ENCODE results near the gene BAIAP2. TPM values are rescaled to one million over a fixed set of nuclear protein-coding genes. Genes with fewer than 3 reads are reported as not detected.

Gene BAIAP2
- total RNA-seq, 1 experiment from 2014 or later: 58.0 TPM

DNA sequence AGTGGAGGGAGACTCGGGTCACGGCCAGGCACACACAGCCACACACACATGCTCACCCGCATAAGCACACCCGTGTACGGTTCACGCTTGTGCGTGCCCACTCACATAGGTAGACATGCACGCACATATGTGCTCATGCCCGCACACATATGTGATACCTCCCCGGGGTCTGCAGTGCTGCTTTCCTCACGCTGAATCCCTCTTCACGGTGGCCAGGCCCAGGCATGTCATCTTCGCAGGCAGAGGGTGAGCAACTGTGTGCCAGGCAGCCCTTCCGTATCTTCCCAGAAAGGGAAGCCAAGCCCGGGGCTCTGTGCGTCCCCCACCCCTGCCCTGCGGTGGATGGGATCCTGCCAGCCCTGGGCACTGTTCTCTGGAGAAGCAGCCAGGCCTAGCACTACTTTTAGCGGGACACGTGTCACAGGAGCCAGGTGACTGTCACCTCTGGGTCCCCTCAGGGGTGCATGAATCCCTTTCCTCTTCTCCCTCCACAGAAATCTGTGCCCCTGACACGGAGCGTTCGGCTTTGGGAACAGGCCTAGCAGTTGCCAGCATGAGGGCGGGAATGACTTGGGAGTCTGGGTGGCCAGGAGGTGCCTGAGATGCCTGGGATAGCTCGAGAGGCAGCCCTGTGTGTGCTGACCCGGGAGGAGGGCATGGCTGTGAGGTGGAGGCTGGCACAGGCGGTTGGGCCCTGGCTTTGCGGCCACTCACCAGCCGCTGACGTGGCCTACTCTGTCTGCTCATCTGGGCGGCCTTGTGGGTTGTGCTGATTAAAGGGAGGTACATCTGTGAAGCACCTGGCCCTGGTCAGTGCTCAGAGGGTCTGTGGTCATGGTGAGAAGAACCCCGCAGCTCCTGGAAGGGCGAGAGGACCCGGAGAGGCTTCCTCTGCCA is 47.5 kb downstream of the BAIAP2 start:
- no peak overlapping the region for H3K4me3 Mint-ChIP-seq (ENCODE audit: low read depth, unreplicated experiment)
- TF ChIP-seq, protein P1, sequence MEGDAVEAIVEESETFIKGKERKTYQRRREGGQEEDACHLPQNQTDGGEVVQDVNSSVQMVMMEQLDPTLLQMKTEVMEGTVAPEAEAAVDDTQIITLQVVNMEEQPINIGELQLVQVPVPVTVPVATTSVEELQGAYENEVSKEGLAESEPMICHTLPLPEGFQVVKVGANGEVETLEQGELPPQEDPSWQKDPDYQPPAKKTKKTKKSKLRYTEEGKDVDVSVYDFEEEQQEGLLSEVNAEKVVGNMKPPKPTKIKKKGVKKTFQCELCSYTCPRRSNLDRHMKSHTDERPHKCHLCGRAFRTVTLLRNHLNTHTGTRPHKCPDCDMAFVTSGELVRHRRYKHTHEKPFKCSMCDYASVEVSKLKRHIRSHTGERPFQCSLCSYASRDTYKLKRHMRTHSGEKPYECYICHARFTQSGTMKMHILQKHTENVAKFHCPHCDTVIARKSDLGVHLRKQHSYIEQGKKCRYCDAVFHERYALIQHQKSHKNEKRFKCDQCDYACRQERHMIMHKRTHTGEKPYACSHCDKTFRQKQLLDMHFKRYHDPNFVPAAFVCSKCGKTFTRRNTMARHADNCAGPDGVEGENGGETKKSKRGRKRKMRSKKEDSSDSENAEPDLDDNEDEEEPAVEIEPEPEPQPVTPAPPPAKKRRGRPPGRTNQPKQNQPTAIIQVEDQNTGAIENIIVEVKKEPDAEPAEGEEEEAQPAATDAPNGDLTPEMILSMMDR (IDR thresholded peaks at IDR 0.05; ENCODE audit: unreplicated experiment): no peak
- H3K36me3 Mint-ChIP-seq (ENCODE audit: insufficient read depth, unreplicated experiment): peaks cover 11% of the 10 kb centered on the region
- H3K27me3 Mint-ChIP-seq (ENCODE audit: unreplicated experiment): no peaks in the 10 kb centered on the region
- intact Hi-C loops (cut with micrococcal nuclease; ENCODE audit: unreplicated experiment): no loop called here
- H3K27ac Mint-ChIP-seq (ENCODE audit: unreplicated experiment): no peak overlapping the region
- no peak for DNase-seq
- CTCF ChIA-PET: no interaction called here
- no peaks in the 10 kb centered on the region for H3K9me3 Mint-ChIP-seq (ENCODE audit: low read depth, unreplicated experiment)
- no TSS peak for BruUV-seq (replicated peaks)
- no peaks in the 10 kb centered on the region for H3K4me1 Mint-ChIP-seq (ENCODE audit: low read depth, unreplicated experiment)

DNA sequence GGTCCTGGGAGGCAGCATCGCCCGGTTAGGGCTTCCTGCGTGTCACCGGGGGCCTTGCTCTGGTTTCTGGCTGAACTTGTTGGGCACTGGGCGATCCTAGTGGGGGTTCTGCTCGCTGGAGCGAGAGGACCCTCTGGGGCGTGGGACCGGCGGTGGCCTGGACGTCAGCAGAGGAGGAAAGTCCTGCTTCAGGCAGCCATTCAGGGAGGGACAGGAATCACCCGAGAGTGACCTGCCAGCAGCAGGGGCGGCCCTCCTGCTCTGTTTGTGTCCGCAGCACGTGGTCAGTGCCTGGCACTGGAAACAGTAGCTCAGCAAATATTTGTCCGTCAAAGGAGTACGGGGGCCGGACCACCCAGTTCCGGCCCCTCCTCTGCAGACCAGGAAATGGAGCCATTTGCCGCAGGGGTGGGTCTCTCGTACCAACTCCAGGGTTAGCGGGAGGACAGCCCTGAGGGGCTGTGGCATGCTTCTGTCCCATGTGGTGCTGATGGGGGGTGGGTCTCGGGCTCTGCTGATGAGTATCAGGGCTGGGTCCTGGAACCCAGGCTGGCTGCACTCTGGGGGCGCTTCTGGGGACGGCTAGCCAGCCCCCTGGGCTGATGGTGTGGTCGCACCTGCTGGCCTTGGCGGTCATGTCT is 48.3 kb downstream of the BAIAP2 start:
- TF ChIP-seq, protein P1 (IDR thresholded peaks at IDR 0.05; ENCODE audit: unreplicated experiment): no peak
- no peak overlapping the region for H3K4me3 Mint-ChIP-seq (ENCODE audit: low read depth, unreplicated experiment)
- no peak overlapping the region for H3K27ac Mint-ChIP-seq (ENCODE audit: unreplicated experiment)
- DNase-seq: no peak
- H3K4me1 Mint-ChIP-seq (ENCODE audit: low read depth, unreplicated experiment): no peaks in the 10 kb centered on the region
- BruUV-seq (replicated peaks): no TSS peak
- no peaks in the 10 kb centered on the region for H3K9me3 Mint-ChIP-seq (ENCODE audit: low read depth, unreplicated experiment)
- no peaks in the 10 kb centered on the region for H3K27me3 Mint-ChIP-seq (ENCODE audit: unreplicated experiment)
- intact Hi-C loops (cut with micrococcal nuclease; ENCODE audit: unreplicated experiment): no loop called here
- H3K36me3 Mint-ChIP-seq (ENCODE audit: insufficient read depth, unreplicated experiment): peaks cover 8% of the 10 kb centered on the region
- CTCF ChIA-PET: interaction anchor here (0.6 kb wide), 1 partner anchor 278 kb away, joined by 4 read pairs; no protein-coding TSS in a partner anchor

DNA sequence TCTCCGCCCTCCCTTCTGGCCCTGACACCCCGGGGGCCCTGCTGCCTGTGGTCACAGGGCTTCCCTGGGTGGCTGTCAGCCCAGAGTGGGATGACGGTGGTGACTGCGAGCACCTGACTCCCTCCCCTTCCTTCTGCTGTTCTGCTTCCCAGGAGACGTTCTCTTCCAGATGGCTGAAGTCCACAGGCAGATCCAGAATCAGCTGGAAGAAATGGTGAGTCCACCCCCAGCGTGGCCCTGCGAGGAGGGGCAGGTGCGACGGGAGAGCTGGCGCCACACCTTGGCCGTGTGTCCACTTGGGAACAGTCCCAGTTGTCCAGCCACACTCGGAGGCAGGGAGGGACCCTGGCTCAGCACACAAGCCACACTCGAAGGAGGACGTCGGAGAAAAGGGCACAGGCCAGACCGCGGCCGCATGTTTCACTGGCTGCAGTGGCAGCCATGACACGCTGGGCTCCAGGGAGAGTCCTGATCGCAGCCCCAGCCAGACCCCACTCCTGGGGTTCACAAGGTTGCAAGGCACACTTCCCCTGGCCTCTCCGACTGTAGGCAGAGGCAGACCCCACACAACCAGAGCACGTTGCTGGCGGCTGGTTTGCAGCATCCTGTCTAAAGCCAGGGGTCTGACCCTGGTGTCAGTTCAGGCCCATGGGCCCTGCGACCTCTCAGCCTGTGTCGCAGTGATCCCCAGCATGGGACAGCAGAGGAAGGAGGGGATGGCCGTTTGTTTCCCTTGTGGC is 49.9 kb downstream of the BAIAP2 start:
- peaks cover 13% of the 10 kb centered on the region for H3K36me3 Mint-ChIP-seq (ENCODE audit: insufficient read depth, unreplicated experiment)
- intact Hi-C loops (cut with micrococcal nuclease; ENCODE audit: unreplicated experiment): no loop called here
- TF ChIP-seq, protein P1 (IDR thresholded peaks at IDR 0.05; ENCODE audit: unreplicated experiment): no peak
- no peak overlapping the region for H3K4me3 Mint-ChIP-seq (ENCODE audit: low read depth, unreplicated experiment)
- H3K9me3 Mint-ChIP-seq (ENCODE audit: low read depth, unreplicated experiment): no peaks in the 10 kb centered on the region
- no peak overlapping the region for H3K27ac Mint-ChIP-seq (ENCODE audit: unreplicated experiment)
- CTCF ChIA-PET: no interaction called here
- no peaks in the 10 kb centered on the region for H3K4me1 Mint-ChIP-seq (ENCODE audit: low read depth, unreplicated experiment)
- no peaks in the 10 kb centered on the region for H3K27me3 Mint-ChIP-seq (ENCODE audit: unreplicated experiment)
- DNase-seq: no peak
- BruUV-seq (replicated peaks): no TSS peak

GRCh38 chr17:81085420-81085911 is 50.5 kb downstream of the BAIAP2 start:
- Mint-ChIP-seq H3K9me3 (ENCODE audit: low read depth, unreplicated experiment) (no peaks in the 10 kb centered on the region), H3K27ac (ENCODE audit: unreplicated experiment) (no peak overlapping the region), H3K27me3 (ENCODE audit: unreplicated experiment) (no peaks in the 10 kb centered on the region), H3K36me3 (ENCODE audit: insufficient read depth, unreplicated experiment) (peaks cover 9% of the 10 kb centered on the region), H3K4me3 (ENCODE audit: low read depth, unreplicated experiment) (no peak overlapping the region), H3K4me1 (ENCODE audit: low read depth, unreplicated experiment) (no peaks in the 10 kb centered on the region)
- BruUV-seq (replicated peaks): no TSS peak
- TF ChIP-seq, protein P1 (IDR thresholded peaks at IDR 0.05; ENCODE audit: unreplicated experiment): no peak
- DNase-seq: no peak
- intact Hi-C loops (cut with micrococcal nuclease; ENCODE audit: unreplicated experiment): no loop called here
- CTCF ChIA-PET: interaction anchor here (0.6 kb wide), 1 partner anchor 26 kb away, joined by 4 read pairs; no protein-coding TSS in a partner anchor
